Measurements from ENCODE around the gene HCN4.

GRCh38 chr15:73282567-73283365 lies 86.0 kb downstream of the HCN4 start:
- TF ChIP-seq CTCF (conservative IDR thresholded peaks at IDR 0.05; ENCODE audit: low read depth, low read length): no peak
- TF ChIP-seq EZH2 (IDR thresholded peaks at IDR 0.05; ENCODE audit: borderline replicate concordance, low read depth, low read length, poor library complexity, severe bottlenecking): no peak

Measured in A673 (cell line).